ENCODE results near the gene TADA3. TPM values are rescaled to one million over a fixed set of nuclear protein-coding genes. Genes with fewer than 3 reads are reported as not detected.

TADA3 gene
- total and polyA plus RNA-seq, 9 of the 15 experiments (the other 6 are each of a cell fraction or from before 2014, with no cell fraction given): 4.1 to 110 (median 74.8) TPM

- TF ChIP-seq KDM1A (IDR thresholded peaks at IDR 0.05) (no peak), ZNF274 (IDR thresholded peaks at IDR 0.05; ENCODE audit: borderline replicate concordance, low read depth, low read length) (no peak), ZNF589 (CRISPR knock-in tag; IDR thresholded peaks at IDR 0.05; ENCODE audit: low read depth) (no peak), BRCA1 (IDR thresholded peaks at IDR 0.05) (no peak), BRCA1 (CRISPR knock-in tag; IDR thresholded peaks at IDR 0.05) (no peak), CBX1 (IDR thresholded peaks at IDR 0.05; ENCODE audit: low read depth) (peak; percentile 49), SRSF1 (IDR thresholded peaks at IDR 0.05; ENCODE audit: low read depth, low read length) (no peak), CCNT2 (IDR thresholded peaks at IDR 0.05; ENCODE audit: borderline replicate concordance, extremely low read depth, insufficient read length, low read depth, low read length) (no peak)
- TF ChIP-seq, protein P1, sequence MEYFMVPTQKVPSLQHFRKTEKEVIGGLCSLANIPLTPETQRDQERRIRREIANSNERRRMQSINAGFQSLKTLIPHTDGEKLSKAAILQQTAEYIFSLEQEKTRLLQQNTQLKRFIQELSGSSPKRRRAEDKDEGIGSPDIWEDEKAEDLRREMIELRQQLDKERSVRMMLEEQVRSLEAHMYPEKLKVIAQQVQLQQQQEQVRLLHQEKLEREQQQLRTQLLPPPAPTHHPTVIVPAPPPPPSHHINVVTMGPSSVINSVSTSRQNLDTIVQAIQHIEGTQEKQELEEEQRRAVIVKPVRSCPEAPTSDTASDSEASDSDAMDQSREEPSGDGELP (CRISPR knock-in tag; IDR thresholded peaks at IDR 0.05; ENCODE audit: borderline replicate concordance): no peak; the same call in 1 of the 2 replicates
Observed at GRCh38 chr3:9808345-9809037, 16.2 kb upstream of the TADA3 start (continued).

- 100% methylated on average over 1 of the region's 2 CpGs for WGBS (ENCODE audit: insufficient coverage, low coverage, missing lambda C conversion rate)
- ChIA-PET CTCF (ENCODE audit: low intra/inter-chr PET ratio) (no interaction called here), POLR2A (interaction anchor here (0.6 to 6.7 kb wide), 9 partner anchors 12 to 208 kb away, joined by 3 to 49 read pairs (median 5); partner anchors contain the start of genes ARPC4, EMC3 and TADA3)
- no peak for ATAC-seq
- no peak for FAIRE-seq
- Histone ChIP-seq H3K27me3 (ENCODE audit: control insufficient read depth in 2 of 2, insufficient read depth in 2 of 2, low read length in 2 of 2) (no peaks in the 10 kb centered on the region), H2AFZ (ENCODE audit: low read depth, low read length) (no peak overlapping the region), H3K4me1 (replicated peaks in 1 of 2; ENCODE audit: control insufficient read depth in 2 of 2, insufficient read depth in 2 of 2, low read length in 2 of 2) (peaks cover 0 to 8% of the 10 kb centered on the region in 2 experiments; a peak in 2 of 5 replicates), H4K20me1 (replicated peaks; ENCODE audit: control insufficient read depth, insufficient read depth, low read length) (0 out of 2 replicates have a peak, but pooled peaks cover 3% of the 10 kb centered on the region), H3K36me3 (ENCODE audit: control insufficient read depth, insufficient read depth, low read length) (peaks cover 88% of the 10 kb centered on the region), H3K9me1 (ENCODE audit: control insufficient read depth, insufficient read depth, low read length) (peaks cover 2% of the 10 kb centered on the region), H3K4me3 (no peak overlapping the region), H3K9me3 (replicated peaks; ENCODE audit: control insufficient read depth, insufficient read depth, low read depth, low read length) (no peaks in the 10 kb centered on the region), H3K9ac (ENCODE audit: insufficient read depth in 1 of 2, low read depth in 2 of 2, low read length in 2 of 2) (no peak overlapping the region), H3K4me2 (ENCODE audit: insufficient read depth, low read length) (no peak overlapping the region), H3K79me2 (ENCODE audit: control insufficient read depth, insufficient read depth, low read length) (no peaks in the 10 kb centered on the region), H3K27ac (ENCODE audit: extremely low read depth, low read depth, low read length) (no peak overlapping the region)
- in situ Hi-C loops (cut with MboI) (no loop called here), intact Hi-C loops (cut with micrococcal nuclease) (no loop called here)
- BruUV-seq (replicated peaks): no TSS peak
- no peak for DNase-seq (ENCODE audit: extremely low read depth in 1 of 4, low spot score in 3 of 4)
- peak; percentile 59 for TF ChIP-seq VEZF1 (CRISPR knock-in tag; IDR thresholded peaks at IDR 0.05)
- TF ChIP-seq STAG1 (CRISPR knock-in tag; IDR thresholded peaks at IDR 0.05; ENCODE audit: borderline replicate concordance): no peak
- TF ChIP-seq, protein P2, sequence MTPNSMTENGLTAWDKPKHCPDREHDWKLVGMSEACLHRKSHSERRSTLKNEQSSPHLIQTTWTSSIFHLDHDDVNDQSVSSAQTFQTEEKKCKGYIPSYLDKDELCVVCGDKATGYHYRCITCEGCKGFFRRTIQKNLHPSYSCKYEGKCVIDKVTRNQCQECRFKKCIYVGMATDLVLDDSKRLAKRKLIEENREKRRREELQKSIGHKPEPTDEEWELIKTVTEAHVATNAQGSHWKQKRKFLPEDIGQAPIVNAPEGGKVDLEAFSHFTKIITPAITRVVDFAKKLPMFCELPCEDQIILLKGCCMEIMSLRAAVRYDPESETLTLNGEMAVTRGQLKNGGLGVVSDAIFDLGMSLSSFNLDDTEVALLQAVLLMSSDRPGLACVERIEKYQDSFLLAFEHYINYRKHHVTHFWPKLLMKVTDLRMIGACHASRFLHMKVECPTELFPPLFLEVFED (CRISPR knock-in tag; conservative IDR thresholded peaks at IDR 0.05): 0 out of 2 replicates have a peak, but pooled peaks have one; percentile 44
- no peak for TF ChIP-seq SIX5 (IDR thresholded peaks at IDR 0.05; ENCODE audit: borderline replicate concordance in 1 of 2, insufficient read depth in 1 of 2, low read depth in 1 of 2, low read length in 2 of 2)
- TF ChIP-seq POLR2A (conservative IDR thresholded peaks at IDR 0.05): 0 out of 2 replicates have a peak, but pooled peaks have one; percentile 16
- no peak for TF ChIP-seq NCOA2 (IDR thresholded peaks at IDR 0.05; ENCODE audit: partially characterized antibody in 2 of 2)
- TF ChIP-seq RBFOX2 (IDR thresholded peaks at IDR 0.05; ENCODE audit: low read depth, low read length): 0 out of 2 replicates have a peak, but pooled peaks have one; percentile 31
Observed at GRCh38 chr3:9807981-9808344, 15.7 kb upstream of the TADA3 start.

Data from K562 (cell line).